CD4-positive, alpha-beta T cell treated with Interferon gamma for 1 hour (primary cell): ENCODE data around the gene UBE2S.
A peak's percentile ranks its signal among the peaks of the same experiment; 100 is the strongest.

Experiments
- DNase-seq: peaks from one replicate; pipeline ENCODE4 v3.0.0-alpha.2; 2020

UBE2S gene

GRCh38 chr19:55358943-55359908 is 48.4 kb downstream of the UBE2S start:
- no peak for DNase-seq

DNA sequence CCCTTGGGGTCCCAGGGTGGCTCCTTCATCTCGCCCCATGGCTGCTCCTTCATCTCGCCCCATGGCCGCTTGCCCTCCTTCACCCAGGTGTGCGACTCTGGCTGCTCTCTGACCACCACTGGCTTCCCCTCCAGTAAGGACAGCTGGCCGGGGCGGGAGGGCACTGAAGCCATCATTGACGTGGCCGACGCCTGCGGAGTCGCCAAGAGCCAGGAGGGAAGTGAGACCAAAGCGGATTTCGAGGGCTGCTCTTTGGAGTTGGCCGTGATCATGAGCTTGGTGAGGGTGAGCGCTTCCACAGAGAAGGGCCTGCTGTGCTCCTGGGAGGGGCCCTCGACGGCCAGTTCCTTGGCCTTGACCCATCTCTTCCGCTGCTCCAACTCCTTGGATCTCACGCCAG is 49.1 kb downstream of the UBE2S start:
- DNase-seq: no peak

GRCh38 chr19:55355213-55355821 is 52.3 kb downstream of the UBE2S start:
- no peak for DNase-seq

- no peak for DNase-seq
These were observed 52.8 kb downstream of the UBE2S start, which contains the start of gene COX6B2 for GRCh38 chr19:55354698-55355212. COX6B2 (minus strand) TSS chr19:55354719; CDS start chr19:55354521, 198 bp downstream.

DNA sequence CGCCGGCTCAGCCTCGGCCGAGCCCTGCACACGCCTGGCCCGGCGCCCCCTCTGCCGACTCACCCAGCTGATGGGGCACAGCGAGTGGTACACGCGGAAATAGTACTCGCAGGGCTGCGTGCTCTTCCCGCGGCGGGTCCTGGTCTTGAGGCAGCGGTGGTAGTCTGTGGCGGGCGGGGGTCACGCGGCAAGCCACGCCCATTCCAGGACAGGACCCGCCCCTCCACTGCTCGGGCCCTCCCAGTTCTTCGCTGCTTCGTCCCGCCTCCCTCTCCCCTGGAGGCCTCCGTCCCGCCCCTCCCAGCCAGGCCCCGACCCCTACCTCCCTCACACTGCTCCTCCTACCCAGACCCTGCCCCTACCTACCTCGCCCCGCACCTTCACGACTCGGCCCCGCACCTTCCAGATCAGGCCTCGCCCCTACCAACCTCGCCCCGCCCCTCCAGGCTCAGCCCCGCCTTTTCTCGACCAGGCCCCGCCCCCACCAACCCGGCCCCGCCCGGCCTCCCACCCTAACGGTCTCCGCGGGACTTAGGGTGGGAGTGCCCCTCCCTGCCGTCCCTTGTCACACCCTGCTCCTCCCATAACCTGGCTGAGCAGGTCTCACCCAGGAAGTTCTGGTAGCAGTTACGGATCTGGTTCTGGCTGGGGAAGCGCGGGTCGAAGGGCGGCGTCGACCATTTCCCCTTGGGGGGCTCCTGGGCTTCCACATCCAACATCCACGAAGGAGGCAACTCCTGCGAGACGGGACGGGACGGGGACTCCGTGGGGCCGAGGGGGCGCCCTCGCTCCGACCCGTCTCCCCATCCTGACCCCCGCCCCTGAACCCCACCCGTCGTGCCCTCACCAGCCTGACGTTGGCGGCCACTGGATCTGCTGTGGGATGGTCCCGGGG is 53.5 kb downstream of the UBE2S start:
- DNase-seq: peak; percentile 77

GRCh38 chr19:55353356-55353802 is 54.2 kb downstream of the UBE2S start:
- no peak for DNase-seq

DNA sequence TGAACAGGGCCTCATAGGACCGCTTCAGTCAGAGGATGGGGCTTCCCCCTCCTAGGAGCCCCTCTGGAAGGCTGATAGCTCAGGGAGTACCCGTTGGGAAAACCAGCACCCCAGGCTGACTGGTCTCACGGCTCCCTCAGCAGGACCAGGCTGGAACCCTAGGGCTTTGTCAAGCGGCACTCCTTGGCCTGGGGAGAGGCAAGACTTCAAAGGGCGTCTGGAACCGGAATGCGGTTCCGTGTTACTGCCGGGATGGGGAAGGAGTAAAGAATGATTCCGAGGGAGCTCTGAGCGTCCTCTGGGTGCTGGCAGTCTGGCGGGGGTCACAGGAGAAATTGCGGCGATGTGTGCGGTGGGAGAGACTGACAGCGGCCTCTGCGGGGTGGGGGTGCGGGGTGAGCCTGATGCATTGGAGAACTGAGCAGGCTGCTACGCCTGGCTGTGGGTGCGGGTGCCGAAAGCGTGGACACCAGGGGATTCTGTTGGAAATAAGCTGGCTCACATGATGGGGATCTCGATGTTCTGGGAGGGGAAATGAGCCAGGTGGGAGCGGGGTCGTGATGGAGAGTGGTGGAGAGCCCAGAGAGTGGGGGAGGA is 54.9 kb downstream of the UBE2S start:
- DNase-seq: no peak

- DNase-seq: no peak
These were observed 55.5 kb downstream of the UBE2S start for GRCh38 chr19:55352040-55352439.

- DNase-seq: no peak
These were observed 56.8 kb downstream of the UBE2S start for GRCh38 chr19:55350620-55351315.
